GM18508 (cell line): Measurements from ENCODE around the gene TRPV3.
"Not testable (repeated sequence)": the region's sequence is repeated elsewhere in the genome, so short reads cannot be mapped to it uniquely, and the experiment has no call there.

Source experiments
- ATAC-seq: cut with Tn5 transposase; IDR thresholded peaks from one replicate; pipeline ENCODE4 v1.9.1; 2021; ENCODE audit warnings: moderate number of reproducible peaks; ENCODE audit not compliant: insufficient read depth, unreplicated experiment

The TRPV3 gene

GRCh38 chr17:3527896-3528295, 29.7 kb downstream of the TRPV3 start:
- ATAC-seq = no peak

GRCh38 chr17:3527468-3527867, 30.1 kb downstream of the TRPV3 start:
- ATAC-seq = no peak

GRCh38 chr17:3526971-3527370, 30.6 kb downstream of the TRPV3 start:
- no peak for ATAC-seq

- ATAC-seq = no peak
These were observed 31.1 kb downstream of the TRPV3 start for GRCh38 chr17:3526491-3526890.

GRCh38 chr17:3524024-3524423, 33.6 kb downstream of the TRPV3 start:
- no peak for ATAC-seq

- not testable (repeated sequence) for ATAC-seq
These were observed 38.1 kb downstream of the TRPV3 start for GRCh38 chr17:3519472-3519871.

- ATAC-seq = no peak
These were observed 42.7 kb downstream of the TRPV3 start for GRCh38 chr17:3514873-3515272.

- ATAC-seq = not testable (repeated sequence)
These were observed 43.4 kb downstream of the TRPV3 start for GRCh38 chr17:3514167-3514566.

GRCh38 chr17:3513305-3514035, 44.1 kb downstream of the TRPV3 start:
- ATAC-seq = no peak

- ATAC-seq = no peak
These were observed 45.0 kb downstream of the TRPV3 start for GRCh38 chr17:3512505-3513171.

- no peak for ATAC-seq
These were observed 45.6 kb downstream of the TRPV3 start for GRCh38 chr17:3511852-3512504.

GRCh38 chr17:3510090-3510489, 47.5 kb downstream of the TRPV3 start:
- ATAC-seq = no peak

GRCh38 chr17:3507869-3508268, 49.7 kb downstream of the TRPV3 start:
- ATAC-seq = no peak

- ATAC-seq = no peak
These were observed 50.5 kb downstream of the TRPV3 start for GRCh38 chr17:3507071-3507470.

- ATAC-seq = no peak
These were observed 51.6 kb downstream of the TRPV3 start for GRCh38 chr17:3506054-3506453.

- no peak for ATAC-seq
These were observed 52.6 kb downstream of the TRPV3 start for GRCh38 chr17:3505008-3505407.

- ATAC-seq = no peak
These were observed 54.3 kb downstream of the TRPV3 start for GRCh38 chr17:3503285-3503684.

- ATAC-seq = no peak
These were observed 55.1 kb downstream of the TRPV3 start for GRCh38 chr17:3502466-3502865.

- ATAC-seq = no peak
These were observed 56.3 kb downstream of the TRPV3 start for GRCh38 chr17:3501344-3501743.

GRCh38 chr17:3497101-3497500, 60.5 kb downstream of the TRPV3 start:
- no peak for ATAC-seq

- no peak for ATAC-seq
These were observed 72.0 kb downstream of the TRPV3 start for GRCh38 chr17:3485481-3486068.
